Vagina (tissue), 2 donors: ENCODE results near the gene GLCE.

ENCODE experiments used
- POLR2A ChIP-seq, 2 donors: fragments of 450-650 bp; IDR thresholded peaks; one replicate each; pipeline ENCODE4 v1.6.1; 2017; ENCODE audit warnings: antibody characterized with exemption in 2 of 2, mild to moderate bottlenecking in 2 of 2, moderate library complexity in 2 of 2
- POLR2AphosphoS5 ChIP-seq, 2 donors: sonication (generic); formaldehyde crosslinking; IDR thresholded peaks; one replicate each; pipeline ENCODE4 v1.9.0; 2017; ENCODE audit warnings: antibody characterized with exemption in 2 of 2, mild to moderate bottlenecking in 2 of 2, low read depth in 1 of 2; ENCODE audit not compliant: insufficient read depth in 1 of 2
- TF ChIP-seq, protein P1 (sequence below), 3 experiments: fragments of 450-650 bp in 2 of 3; fragments of 200-600 bp in 1 of 3; sonication (generic) in 1 of 3; IDR thresholded peaks; one replicate each; pipeline ENCODE4 v1.5.1; 2017 to 2019; ENCODE audit warnings: antibody characterized with exemption in 3 of 3, mild to moderate bottlenecking in 2 of 3, moderate library complexity in 2 of 3

GRCh38 chr15:69215314-69216035 lies 55.0 kb downstream of the GLCE start:
- TF ChIP-seq, protein P1, sequence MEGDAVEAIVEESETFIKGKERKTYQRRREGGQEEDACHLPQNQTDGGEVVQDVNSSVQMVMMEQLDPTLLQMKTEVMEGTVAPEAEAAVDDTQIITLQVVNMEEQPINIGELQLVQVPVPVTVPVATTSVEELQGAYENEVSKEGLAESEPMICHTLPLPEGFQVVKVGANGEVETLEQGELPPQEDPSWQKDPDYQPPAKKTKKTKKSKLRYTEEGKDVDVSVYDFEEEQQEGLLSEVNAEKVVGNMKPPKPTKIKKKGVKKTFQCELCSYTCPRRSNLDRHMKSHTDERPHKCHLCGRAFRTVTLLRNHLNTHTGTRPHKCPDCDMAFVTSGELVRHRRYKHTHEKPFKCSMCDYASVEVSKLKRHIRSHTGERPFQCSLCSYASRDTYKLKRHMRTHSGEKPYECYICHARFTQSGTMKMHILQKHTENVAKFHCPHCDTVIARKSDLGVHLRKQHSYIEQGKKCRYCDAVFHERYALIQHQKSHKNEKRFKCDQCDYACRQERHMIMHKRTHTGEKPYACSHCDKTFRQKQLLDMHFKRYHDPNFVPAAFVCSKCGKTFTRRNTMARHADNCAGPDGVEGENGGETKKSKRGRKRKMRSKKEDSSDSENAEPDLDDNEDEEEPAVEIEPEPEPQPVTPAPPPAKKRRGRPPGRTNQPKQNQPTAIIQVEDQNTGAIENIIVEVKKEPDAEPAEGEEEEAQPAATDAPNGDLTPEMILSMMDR (IDR thresholded peaks at IDR 0.05), result no peak
- TF ChIP-seq POLR2A (IDR thresholded peaks at IDR 0.05) (no peak), POLR2AphosphoS5 (IDR thresholded peaks at IDR 0.05; ENCODE audit: insufficient read depth in 1 of 2, low read depth in 1 of 2) (no peak)
